ENCODE results near the gene GLS. TPM values are rescaled to one million over a fixed set of nuclear protein-coding genes. Genes with fewer than 3 reads are reported as not detected.

The GLS gene
- total RNA-seq, 1 experiment from 2014 or later = 97.4 TPM

GRCh38 chr2:190965580-190966222 is 85.1 kb downstream of the GLS start:
- Histone ChIP-seq H3K27me3 (ENCODE audit: insufficient read depth, low read length) (no peaks in the 10 kb centered on the region), H3K27ac (ENCODE audit: low read depth, low read length) (no peak overlapping the region), H3K79me2 (ENCODE audit: insufficient read depth, low read length) (no peaks in the 10 kb centered on the region), H3K4me3 (replicated peaks in 1 of 2; ENCODE audit: low read depth in 1 of 2, low read length in 2 of 2) (no peak overlapping the region), H4K20me1 (ENCODE audit: insufficient read depth) (no peaks in the 10 kb centered on the region), H2AFZ (ENCODE audit: low read depth, low read length, poor library complexity, severe bottlenecking) (no peak overlapping the region), H3K36me3 (ENCODE audit: control insufficient read depth in 1 of 2, insufficient read depth in 2 of 2, low read length in 2 of 2) (peaks cover 28 to 36% of the 10 kb centered on the region in 2 experiments), H3K9me2 (ENCODE audit: insufficient read depth) (no peaks in the 10 kb centered on the region), H3K9me3 (ENCODE audit: control insufficient read depth in 1 of 2, insufficient read depth in 1 of 2, low read depth in 1 of 2, low read length in 2 of 2) (no peaks in the 10 kb centered on the region), H3K4me1 (ENCODE audit: control insufficient read depth in 1 of 2, insufficient read depth in 2 of 2, low read length in 2 of 2) (no peaks in the 10 kb centered on the region), H3K9ac (ENCODE audit: low read length) (no peak overlapping the region), H3K4me2 (ENCODE audit: low read length) (no peak overlapping the region)
- POLR2A ChIA-PET = no interaction called here
- no peak for DNase-seq (ENCODE audit: low read depth, low spot score)
- BruUV-seq (replicated peaks) = no TSS peak
- CTCF ChIA-PET = no interaction called here
- intact Hi-C loops (cut with micrococcal nuclease) = no loop called here
- TF ChIP-seq SIN3A (IDR thresholded peaks at IDR 0.05; ENCODE audit: low read depth) (no peak), REST (IDR thresholded peaks at IDR 0.05; ENCODE audit: low read depth) (no peak), YY1 (IDR thresholded peaks at IDR 0.05; ENCODE audit: extremely low read depth, insufficient replicate concordance, low read depth, low read length) (no peak)
- TF ChIP-seq, protein P1, sequence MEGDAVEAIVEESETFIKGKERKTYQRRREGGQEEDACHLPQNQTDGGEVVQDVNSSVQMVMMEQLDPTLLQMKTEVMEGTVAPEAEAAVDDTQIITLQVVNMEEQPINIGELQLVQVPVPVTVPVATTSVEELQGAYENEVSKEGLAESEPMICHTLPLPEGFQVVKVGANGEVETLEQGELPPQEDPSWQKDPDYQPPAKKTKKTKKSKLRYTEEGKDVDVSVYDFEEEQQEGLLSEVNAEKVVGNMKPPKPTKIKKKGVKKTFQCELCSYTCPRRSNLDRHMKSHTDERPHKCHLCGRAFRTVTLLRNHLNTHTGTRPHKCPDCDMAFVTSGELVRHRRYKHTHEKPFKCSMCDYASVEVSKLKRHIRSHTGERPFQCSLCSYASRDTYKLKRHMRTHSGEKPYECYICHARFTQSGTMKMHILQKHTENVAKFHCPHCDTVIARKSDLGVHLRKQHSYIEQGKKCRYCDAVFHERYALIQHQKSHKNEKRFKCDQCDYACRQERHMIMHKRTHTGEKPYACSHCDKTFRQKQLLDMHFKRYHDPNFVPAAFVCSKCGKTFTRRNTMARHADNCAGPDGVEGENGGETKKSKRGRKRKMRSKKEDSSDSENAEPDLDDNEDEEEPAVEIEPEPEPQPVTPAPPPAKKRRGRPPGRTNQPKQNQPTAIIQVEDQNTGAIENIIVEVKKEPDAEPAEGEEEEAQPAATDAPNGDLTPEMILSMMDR (IDR thresholded peaks at IDR 0.05 in 2 of 3, conservative IDR thresholded peaks at IDR 0.05 in 1 of 3; ENCODE audit: borderline replicate concordance in 1 of 3, insufficient read depth in 1 of 3, low read depth in 2 of 3, low read length in 2 of 3) = no peak
- RAD21 ChIA-PET (ENCODE audit: low non-redundant PET in 1 of 2, low total read pairs in 2 of 2, uncharacterized antibody in 2 of 2, unreplicated experiment in 2 of 2) = no interaction called here
- no peak for ATAC-seq

Measured in HCT116 (cell line).